Measurements from ENCODE around the gene DEPDC1B.
"Not testable (repeated sequence)": the region's sequence is repeated elsewhere in the genome, so short reads cannot be mapped to it uniquely, and the experiment has no call there.

Gene DEPDC1B

GRCh38 chr5:60584304-60584703 lies 115.7 kb downstream of the DEPDC1B start:
- DNase-seq (ENCODE audit: low spot score), result no peak

DNA sequence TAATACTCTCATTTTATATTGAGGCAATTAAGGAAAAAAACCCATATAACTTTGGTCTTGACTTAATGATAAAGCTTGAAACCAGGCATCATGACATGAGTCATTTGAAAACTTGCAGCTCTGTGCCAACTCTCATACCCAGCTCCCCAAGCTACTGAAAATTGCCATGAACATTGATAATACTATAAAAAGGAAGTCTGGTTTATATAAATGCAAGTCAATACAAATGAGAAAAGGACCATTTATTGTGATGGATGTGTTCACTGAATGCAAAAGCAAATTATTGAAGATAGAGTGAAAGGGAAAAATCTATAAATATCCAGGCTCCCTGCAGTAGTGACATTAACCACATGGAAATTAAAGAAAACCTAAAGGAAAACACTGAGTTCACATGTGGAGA lies 116.3 kb downstream of the DEPDC1B start:
- DNase-seq (ENCODE audit: low spot score), result no peak

DNA sequence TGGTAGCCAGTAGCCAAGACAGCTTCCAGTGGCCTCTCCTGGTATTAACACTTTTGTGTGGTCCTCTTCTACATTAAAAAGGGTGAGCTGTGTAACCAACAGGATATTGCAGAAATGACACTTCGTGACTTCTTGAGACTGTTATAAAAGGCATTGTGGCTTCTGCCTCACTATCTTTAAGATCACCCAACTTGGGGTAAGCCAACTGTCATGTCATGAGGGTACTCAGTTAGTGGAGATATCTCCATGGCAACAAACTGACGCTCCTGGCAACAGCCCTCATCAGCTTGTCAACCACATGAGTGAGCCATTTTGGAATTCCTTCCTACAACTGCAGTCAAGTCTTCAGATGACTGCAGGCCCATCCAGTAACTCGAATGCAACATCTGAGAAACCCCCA lies 121.7 kb downstream of the DEPDC1B start:
- DNase-seq (ENCODE audit: low spot score), result no peak

DNA sequence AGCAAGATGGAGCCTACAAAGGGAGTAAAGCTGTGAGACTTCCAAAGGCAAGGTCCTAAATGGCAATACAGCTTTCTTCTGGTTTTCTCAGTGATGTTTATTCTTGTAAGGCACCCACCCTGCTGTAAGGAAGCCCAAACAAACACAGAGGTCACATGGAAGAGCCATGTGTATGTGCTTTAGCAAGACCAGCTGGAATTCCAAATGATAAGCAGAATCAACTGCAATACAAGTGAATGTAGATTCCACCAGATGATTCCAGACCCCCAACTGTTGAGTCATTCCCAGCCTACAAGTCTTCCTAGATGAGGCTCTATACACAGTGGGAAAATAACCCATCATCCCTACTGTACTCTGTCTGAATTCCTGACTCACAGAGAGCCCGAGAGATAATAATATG lies 122.8 kb downstream of the DEPDC1B start:
- no peak for DNase-seq (ENCODE audit: low spot score)

- DNase-seq (ENCODE audit: low spot score), result no peak
Observed at GRCh38 chr5:60576425-60576824, 123.5 kb downstream of the DEPDC1B start.

DNA sequence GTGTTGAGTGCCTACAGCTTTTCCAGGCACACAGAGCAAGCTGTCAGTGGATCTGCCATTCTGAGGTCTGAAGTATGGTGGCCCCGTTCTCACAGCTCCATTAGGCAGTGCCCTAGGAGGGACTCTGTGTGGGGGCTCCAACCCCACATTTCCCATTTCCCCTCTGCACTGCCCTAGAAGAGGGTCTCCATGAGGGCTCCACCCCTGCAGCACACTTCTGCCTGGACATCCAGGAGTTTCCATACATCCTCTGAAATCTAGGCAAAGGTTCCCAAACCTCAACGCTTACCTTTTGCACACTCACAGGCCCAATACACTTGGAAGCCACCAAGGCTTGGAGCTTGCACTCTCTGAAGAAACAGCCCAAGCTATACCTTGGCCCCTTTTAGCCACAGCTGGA lies 131.3 kb downstream of the DEPDC1B start:
- no peak for DNase-seq (ENCODE audit: low spot score)

- no peak for DNase-seq (ENCODE audit: low spot score)
Observed at GRCh38 chr5:60563696-60564324, 136.2 kb downstream of the DEPDC1B start.

DNA sequence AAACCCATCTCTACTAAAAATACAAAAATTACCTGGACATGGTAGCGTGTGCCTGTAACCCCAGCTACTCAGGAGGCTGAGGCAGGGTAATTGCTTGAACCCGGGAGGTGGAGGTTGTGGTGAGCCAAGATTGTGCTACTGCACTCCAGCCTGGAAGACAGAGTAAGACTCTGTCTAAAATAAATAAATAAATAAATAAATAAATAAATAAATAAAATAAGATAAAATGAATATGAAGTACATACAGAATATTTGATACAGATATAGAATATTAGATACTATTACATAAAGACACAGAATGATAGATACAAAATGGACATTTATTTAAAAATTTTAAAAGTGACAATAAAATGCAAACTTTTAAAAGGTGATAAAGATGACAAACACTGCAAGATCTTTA lies 146.7 kb downstream of the DEPDC1B start:
- DNase-seq (ENCODE audit: low spot score), result not testable (repeated sequence)

- DNase-seq (ENCODE audit: low spot score), result no peak
Observed at GRCh38 chr5:60551829-60552228, 148.1 kb downstream of the DEPDC1B start.

DNA sequence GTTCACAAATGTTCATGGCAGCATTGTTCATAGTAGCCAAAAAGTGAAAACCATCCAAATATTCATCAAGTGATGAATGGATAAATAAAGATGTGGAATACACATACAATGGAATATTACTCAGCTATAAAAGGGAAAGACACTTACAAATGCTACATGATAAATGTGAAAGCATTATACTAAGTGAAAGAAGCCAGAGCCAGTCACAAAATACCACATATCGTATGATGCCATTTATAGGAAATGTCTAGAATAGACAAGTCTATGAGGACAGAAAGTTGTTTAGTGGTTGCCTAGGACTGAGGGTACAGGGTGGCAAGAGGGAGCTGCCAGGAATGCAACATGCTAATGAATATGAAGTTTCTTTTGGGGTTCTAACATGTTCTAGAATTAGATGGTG lies 148.7 kb downstream of the DEPDC1B start:
- DNase-seq (ENCODE audit: low spot score), result no peak

GRCh38 chr5:60550311-60550710 lies 149.7 kb downstream of the DEPDC1B start:
- no peak for DNase-seq (ENCODE audit: low spot score)

- DNase-seq (ENCODE audit: low spot score), result no peak
Observed at GRCh38 chr5:60549841-60550240, 150.1 kb downstream of the DEPDC1B start.
